GM19193 (cell line): ENCODE data around the gene ZSCAN30.

Source experiments
- POLR2A ChIP-seq: IDR thresholded peaks from 4 replicates; pipeline ENCODE4 v1.6.1; 2011; ENCODE audit not compliant: insufficient read depth, insufficient read length; ENCODE audit errors: extremely low read depth

The ZSCAN30 gene

GRCh38 chr18:35290094-35290735 is at the start of gene ZSCAN30:
ZSCAN30 (minus strand) TSS chr18:35290229; CDS start chr18:35264352, 25,877 bp downstream.
- peak; percentile 94 for TF ChIP-seq POLR2A

DNA sequence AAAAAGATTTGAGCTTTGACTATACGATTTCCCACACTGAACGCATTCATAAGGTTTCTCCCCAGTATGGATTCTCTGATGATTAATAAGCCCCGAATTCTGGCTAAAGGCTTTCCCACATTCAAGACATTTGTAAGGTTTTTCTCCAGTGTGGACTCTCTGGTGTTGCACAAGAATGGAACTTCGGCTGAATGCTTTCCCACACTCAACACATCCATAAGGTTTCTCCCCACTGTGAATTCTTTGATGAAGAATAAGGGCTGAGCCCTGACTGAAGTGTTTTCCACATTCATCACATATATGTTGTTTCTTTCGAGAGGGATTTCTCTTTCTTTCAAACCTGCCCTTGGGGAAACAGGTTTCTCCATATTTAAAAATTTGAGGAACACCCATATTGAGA is 47.3 kb upstream of the ZSCAN30 start:
- TF ChIP-seq POLR2A, result no peak

DNA sequence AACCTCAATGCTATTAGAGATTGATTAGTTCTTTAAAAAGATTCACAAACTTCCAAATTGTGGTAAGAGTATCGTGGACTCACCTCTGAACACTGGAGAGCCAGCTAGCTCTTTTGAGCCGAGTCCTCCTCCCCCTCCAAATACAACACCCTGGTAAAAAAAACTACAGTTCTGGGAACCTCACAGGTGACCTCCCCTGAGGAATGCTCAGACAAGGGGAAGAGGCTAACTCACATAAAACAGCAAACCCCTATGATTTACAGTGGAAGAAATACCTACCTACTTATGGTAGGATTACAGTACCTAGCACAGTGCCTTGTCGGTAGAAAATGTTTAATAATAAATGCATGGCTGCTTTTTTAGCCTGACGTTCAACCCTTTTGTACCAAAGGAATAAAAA is 45.8 kb upstream of the ZSCAN30 start:
- TF ChIP-seq POLR2A, result no peak

GRCh38 chr18:35334821-35335220 is 44.8 kb upstream of the ZSCAN30 start:
- TF ChIP-seq POLR2A, result no peak

GRCh38 chr18:35334212-35334611 is 44.2 kb upstream of the ZSCAN30 start:
- TF ChIP-seq POLR2A, result no peak

DNA sequence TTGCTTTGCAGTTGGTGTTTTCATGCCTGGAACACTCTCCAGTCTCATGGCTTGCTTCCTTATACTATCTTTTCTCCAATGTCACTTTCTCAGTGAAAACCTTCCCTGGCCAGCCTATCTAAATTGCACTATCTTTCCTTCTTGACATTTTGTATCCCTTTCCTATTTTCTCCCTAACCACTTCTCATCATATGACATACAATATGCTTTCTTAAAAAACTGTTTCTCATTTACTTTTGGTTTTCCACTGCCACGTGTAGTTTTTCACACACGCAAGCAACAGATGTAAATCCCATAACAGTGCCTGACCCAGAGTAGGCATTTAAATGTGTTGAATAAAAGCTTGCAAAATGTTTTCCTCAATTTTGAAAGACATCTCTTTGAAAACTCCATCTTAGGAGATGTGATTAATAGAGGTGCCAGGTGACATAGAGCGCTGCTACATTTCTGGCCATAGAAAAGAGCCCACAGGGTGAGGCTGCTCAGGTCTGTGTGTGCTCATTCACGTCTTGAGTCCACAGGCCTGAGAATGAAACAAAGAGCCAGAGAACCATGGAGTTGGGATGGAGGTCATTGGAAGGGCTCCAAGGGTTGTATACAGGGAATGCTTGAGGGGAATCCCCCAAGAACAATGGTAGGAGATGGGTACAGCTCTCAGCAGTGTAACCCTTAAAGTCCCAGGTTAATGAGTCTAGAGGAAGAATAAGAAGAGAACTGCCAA is 41.5 kb upstream of the ZSCAN30 start:
- TF ChIP-seq POLR2A, result no peak

GRCh38 chr18:35328868-35329267 is 38.8 kb upstream of the ZSCAN30 start:
- no peak for TF ChIP-seq POLR2A

- no peak for TF ChIP-seq POLR2A
Observed at GRCh38 chr18:35326695-35327387, 36.8 kb upstream of the ZSCAN30 start.

- no peak for TF ChIP-seq POLR2A
Observed at GRCh38 chr18:35324926-35325655, 35.1 kb upstream of the ZSCAN30 start.

DNA sequence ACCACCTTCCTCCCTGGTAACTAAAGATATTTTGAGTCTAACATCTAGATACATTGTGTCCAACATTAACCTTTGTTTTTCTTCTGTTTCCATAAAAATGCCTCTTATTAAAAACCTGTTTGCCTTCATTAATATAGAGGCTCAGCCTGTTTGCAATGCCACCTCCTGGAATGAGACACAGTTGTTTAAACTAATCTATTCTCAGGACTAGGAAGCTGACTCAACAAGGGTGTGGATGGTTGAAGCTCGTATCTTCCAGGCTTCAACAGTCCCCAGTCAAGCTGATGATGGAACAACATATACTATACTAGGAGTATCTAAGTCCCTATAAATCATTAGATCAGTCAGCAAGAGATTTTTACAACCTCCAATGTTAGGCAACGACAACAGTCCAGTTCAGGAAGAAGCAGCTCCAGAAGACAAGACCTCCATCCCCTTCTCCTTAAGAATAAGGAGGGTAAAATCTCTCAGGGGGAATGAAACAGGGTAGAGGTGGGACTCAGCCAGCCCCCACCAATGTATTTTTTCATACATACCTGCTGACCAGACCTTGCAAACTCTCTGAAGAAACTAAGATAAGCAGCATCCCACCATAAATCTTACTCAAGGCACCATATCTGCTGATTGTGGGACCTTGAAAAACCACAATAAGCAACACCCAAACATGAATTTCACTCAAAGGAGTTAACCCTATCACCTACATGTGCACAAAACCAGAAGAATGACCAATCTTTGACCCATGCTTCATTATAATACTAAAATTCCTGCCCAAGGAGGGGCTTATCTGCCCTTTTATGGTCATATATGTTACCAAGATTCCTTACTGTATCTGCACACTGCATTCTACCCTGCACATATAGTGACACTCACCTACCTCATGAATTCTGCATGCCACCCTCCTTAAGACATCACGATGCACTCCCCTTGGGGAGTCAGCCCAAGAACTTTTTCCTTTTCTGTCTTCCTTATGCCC is 32.7 kb upstream of the ZSCAN30 start:
- no peak for TF ChIP-seq POLR2A

- no peak for TF ChIP-seq POLR2A
Observed at GRCh38 chr18:35311496-35311895, 21.5 kb upstream of the ZSCAN30 start.

DNA sequence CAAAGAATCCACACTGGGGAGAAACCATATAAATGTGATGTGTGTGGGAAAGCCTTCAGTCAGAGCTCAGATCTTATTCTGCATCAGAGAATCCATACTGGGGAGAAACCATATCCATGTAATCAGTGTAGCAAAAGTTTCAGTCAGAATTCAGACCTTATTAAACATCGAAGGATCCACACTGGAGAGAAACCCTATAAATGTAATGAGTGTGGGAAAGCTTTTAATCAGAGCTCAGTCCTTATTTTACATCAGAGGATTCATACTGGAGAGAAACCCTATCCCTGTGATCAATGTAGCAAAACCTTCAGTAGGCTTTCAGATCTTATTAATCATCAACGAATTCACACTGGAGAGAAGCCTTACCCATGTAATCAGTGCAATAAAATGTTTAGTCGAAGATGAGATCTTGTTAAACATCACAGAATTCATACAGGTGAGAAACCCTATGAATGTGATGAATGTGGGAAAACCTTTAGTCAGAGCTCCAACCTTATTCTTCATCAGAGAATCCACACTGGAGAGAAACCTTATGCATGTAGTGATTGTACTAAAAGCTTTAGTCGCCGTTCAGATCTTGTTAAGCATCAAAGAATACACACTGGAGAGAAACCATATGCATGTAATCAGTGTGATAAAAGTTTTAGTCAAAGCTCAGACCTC is 16.7 kb upstream of the ZSCAN30 start:
- no peak for TF ChIP-seq POLR2A

DNA sequence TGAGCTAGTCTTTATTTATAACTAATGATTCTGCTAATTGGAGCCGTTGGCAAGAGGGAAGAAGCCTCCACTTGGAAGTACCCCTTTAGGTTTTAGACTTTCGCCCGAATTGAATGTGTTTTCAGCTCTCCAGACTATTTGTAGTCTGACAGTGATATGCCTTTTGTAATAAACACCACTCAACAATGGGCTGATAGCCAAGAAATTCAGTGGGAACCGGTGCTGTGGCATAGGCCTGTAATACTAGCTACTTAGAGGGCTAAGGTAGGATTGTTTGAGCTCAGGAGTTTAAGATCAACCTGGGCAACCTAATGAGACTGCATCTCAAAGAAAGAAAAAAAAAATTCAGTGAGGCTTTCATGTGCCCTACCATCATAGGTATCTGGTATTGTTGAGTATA is 13.6 kb upstream of the ZSCAN30 start:
- no peak for TF ChIP-seq POLR2A
